SK-N-MC (cell line): ENCODE results near the gene DENND2D.

Source experiments
- EZH2 ChIP-seq: fragments of 200-600 bp; sonication (generic); IDR thresholded peaks from one replicate; pipeline ENCODE4 v1.6.1; 2017; ENCODE audit warnings: antibody characterized with exemption
- FOXP2 ChIP-seq: optimal IDR thresholded peaks from 2 replicates; pipeline ENCODE3; 2011; ENCODE audit warnings: mild to moderate bottlenecking, moderate library complexity; ENCODE audit not compliant: insufficient read depth; ENCODE audit errors: extremely low read length, control extremely low read depth
- POLR2AphosphoS5 ChIP-seq: IDR thresholded peaks from 2 replicates; pipeline ENCODE4 v1.6.1; 2012; ENCODE audit warnings: mild to moderate bottlenecking, low read depth, low read length, borderline replicate concordance

- TF ChIP-seq EZH2 (no peak), POLR2AphosphoS5 (no peak), FOXP2 (no peak)
Measured at GRCh38 chr1:111197598-111198284, 2.7 kb downstream of the DENND2D start.
